Calu3 (cell line): Measurements from ENCODE around the gene MYL3. TPM values are rescaled to one million over a fixed set of nuclear protein-coding genes. Genes with fewer than 3 reads are reported as not detected.
"Not testable (repeated sequence)": the region's sequence is repeated elsewhere in the genome, so short reads cannot be mapped to it uniquely, and the experiment has no call there.

ENCODE experiments used
- BruUV-seq: library from RNA; stranded (reverse); fragments of 400-500 nt; replicated peaks from 2 replicates; lab custom pipeline; 2021; lab: Mats Ljungman, UMichigan
- CTCF ChIA-PET: fragments of 300-600 bp; sonication (Branson Sonifier 250); formaldehyde crosslinking; loops from one replicate; lab custom pipeline; 2022; ENCODE audit warnings: antibody characterized with exemption; lab: Charles Lee
- DNase-seq: peaks from one replicate; pipeline ENCODE4 v3.0.0; 2022
- H3K27ac Mint-ChIP-seq: one replicate; pipeline ENCODE4 v1.8.0; 2022; ENCODE audit warnings: mixed read lengths; ENCODE audit not compliant: unreplicated experiment
- H3K27me3 Mint-ChIP-seq: one replicate; pipeline ENCODE4 v1.8.0; 2022; ENCODE audit warnings: mixed read lengths; ENCODE audit not compliant: unreplicated experiment
- H3K36me3 Mint-ChIP-seq: one replicate; pipeline ENCODE4 v1.8.0; 2022; ENCODE audit warnings: mild to moderate bottlenecking, moderate library complexity, mixed read lengths; ENCODE audit not compliant: insufficient read depth, unreplicated experiment
- H3K4me1 Mint-ChIP-seq: one replicate; pipeline ENCODE4 v1.8.0; 2022; ENCODE audit warnings: mild to moderate bottlenecking, low read depth, mixed read lengths; ENCODE audit not compliant: unreplicated experiment
- H3K4me3 Mint-ChIP-seq: one replicate; pipeline ENCODE4 v1.8.0; 2022; ENCODE audit warnings: mild to moderate bottlenecking, low read depth, moderate library complexity, mixed read lengths; ENCODE audit not compliant: unreplicated experiment
- H3K9me3 Mint-ChIP-seq: one replicate; pipeline ENCODE4 v1.8.0; 2022; ENCODE audit warnings: low read depth, mixed read lengths; ENCODE audit not compliant: unreplicated experiment
- intact Hi-C: fragments of 100-400 bp; cut with micrococcal nuclease; formaldehyde crosslinking; loops from one replicate; pipeline ENCODE4 v1.10.0; 2022; ENCODE audit not compliant: unreplicated experiment
- total RNA-seq: library from RNA; stranded (reverse); gene quantifications from 2 replicates; pipeline ENCODE4 v1.2.3, GENCODE V29; 2022
- TF ChIP-seq, protein P1 (sequence below): fragments of 200-600 bp; IDR thresholded peaks from one replicate; pipeline ENCODE4 v1.8.0; 2022; ENCODE audit warnings: antibody characterized with exemption; ENCODE audit not compliant: unreplicated experiment

The MYL3 gene
- total RNA-seq, 1 experiment from 2014 or later: not detected

DNA sequence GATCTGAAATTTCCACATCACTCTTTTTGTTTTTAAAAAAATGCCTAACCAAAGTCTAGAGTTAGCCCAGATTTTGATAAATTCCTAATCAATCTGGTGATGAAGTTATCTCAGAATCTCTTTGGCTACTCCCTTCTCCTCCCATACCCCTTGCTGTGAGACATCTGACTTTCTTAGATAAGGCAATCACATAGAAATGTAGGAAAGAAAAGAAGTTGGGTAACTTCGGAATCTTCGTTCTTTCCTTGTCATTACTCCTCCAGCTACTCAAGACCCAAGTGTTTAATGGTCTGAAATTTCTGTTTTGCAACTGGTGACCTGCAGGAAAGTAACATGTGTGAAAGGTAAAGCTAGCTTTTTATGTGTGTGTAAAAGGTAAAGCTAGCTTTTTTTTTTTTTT lies 37.8 kb downstream of the MYL3 start:
- TF ChIP-seq, protein P1, sequence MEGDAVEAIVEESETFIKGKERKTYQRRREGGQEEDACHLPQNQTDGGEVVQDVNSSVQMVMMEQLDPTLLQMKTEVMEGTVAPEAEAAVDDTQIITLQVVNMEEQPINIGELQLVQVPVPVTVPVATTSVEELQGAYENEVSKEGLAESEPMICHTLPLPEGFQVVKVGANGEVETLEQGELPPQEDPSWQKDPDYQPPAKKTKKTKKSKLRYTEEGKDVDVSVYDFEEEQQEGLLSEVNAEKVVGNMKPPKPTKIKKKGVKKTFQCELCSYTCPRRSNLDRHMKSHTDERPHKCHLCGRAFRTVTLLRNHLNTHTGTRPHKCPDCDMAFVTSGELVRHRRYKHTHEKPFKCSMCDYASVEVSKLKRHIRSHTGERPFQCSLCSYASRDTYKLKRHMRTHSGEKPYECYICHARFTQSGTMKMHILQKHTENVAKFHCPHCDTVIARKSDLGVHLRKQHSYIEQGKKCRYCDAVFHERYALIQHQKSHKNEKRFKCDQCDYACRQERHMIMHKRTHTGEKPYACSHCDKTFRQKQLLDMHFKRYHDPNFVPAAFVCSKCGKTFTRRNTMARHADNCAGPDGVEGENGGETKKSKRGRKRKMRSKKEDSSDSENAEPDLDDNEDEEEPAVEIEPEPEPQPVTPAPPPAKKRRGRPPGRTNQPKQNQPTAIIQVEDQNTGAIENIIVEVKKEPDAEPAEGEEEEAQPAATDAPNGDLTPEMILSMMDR: no peak
- Mint-ChIP-seq H3K36me3 (no peaks in the 10 kb centered on the region), H3K27me3 (peaks cover 61% of the 10 kb centered on the region), H3K9me3 (peaks cover 9% of the 10 kb centered on the region), H3K4me3 (no peak overlapping the region), H3K4me1 (no peaks in the 10 kb centered on the region), H3K27ac (no peak overlapping the region)
- intact Hi-C loops: no loop called here
- DNase-seq: no peak
- CTCF ChIA-PET: no interaction called here
- BruUV-seq: no TSS peak

DNA sequence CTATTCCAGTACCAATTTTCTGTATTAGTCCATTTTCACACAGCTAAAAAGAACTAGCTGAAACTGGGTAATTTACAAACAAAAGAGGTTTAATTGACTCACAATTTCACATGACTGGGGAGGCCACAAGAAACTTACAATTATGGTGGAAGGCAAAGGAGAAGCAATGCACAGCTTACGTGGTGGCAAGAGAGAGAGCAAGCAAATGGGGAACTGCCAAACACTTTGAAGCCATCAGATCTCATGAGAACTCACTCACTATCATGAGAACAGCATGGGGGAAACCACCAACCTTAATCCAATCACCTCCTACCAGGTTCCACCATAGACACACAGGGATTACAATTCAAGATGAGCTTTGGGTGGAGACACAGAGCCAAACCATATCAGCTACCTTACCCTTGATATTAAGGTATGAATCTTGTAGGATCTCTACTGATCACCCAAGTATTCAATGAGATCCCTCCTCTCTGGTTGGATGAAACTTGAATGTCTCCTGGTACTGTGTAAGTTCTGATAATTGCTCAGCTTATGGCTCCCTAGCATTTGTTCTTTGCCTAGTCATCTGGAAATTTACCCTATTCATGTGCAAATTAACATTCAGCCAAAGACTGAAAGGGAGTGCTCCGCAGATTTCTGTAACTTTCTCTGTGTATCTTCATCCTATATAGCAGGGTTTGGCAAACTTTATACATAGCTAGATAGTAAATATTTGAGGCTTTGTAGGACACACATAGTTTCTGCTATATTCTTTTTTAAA lies 38.9 kb downstream of the MYL3 start:
- TF ChIP-seq, protein P1: no peak
- H3K27ac Mint-ChIP-seq: no peak overlapping the region
- DNase-seq: no peak
- H3K4me3 Mint-ChIP-seq: no peak overlapping the region
- no TSS peak for BruUV-seq
- no peaks in the 10 kb centered on the region for H3K36me3 Mint-ChIP-seq
- no peaks in the 10 kb centered on the region for H3K4me1 Mint-ChIP-seq
- intact Hi-C loops: no loop called here
- CTCF ChIA-PET: no interaction called here
- peaks cover 12% of the 10 kb centered on the region for H3K9me3 Mint-ChIP-seq
- H3K27me3 Mint-ChIP-seq: peaks cover 51% of the 10 kb centered on the region

DNA sequence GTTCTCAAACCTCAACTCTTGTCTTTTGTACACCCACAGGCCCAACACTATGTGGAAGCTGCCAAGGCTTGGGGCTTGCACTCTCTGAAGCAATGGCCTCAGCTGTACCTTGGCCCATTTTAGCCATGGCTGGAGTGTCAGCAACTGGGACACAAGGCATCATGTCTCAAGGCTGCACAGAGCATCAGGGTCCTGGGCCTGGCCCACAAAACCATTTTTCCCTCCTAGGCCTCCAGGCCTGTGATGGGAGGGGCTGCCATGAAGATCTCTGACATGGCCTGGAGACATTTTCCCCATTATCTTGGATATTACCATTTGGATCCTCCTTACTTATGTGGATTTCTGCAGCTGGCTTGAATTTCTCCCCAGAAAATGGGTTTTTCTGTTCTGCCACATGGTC lies 39.9 kb downstream of the MYL3 start:
- H3K4me1 Mint-ChIP-seq, H3K36me3 Mint-ChIP-seq, BruUV-seq, H3K27ac Mint-ChIP-seq, intact Hi-C loops, DNase-seq, CTCF ChIA-PET, H3K4me3 Mint-ChIP-seq: not testable (repeated sequence)
- H3K27me3 Mint-ChIP-seq: peaks cover 48% of the 10 kb centered on the region
- peaks cover 12% of the 10 kb centered on the region for H3K9me3 Mint-ChIP-seq

DNA sequence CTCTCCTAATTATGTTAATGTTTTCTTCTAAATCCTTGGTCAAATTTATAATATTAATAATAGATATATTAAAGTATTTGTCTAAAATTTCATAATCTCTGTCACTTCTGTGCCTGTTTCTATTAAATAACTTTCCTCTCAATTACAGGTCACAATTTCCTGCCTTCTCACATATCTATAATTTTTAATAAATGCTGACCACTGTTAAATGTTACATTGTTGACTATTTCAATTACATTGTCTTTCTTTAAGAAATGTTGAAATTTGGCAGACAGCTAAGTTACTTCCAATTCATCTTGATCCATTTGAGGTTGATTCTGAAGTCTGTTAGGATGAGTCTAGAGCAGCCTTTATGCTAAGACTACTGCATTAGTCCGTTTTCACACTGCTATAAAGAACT lies 41.7 kb downstream of the MYL3 start:
- Mint-ChIP-seq H3K36me3 (no peaks in the 10 kb centered on the region), H3K27ac (no peak overlapping the region), H3K9me3 (peaks cover 8% of the 10 kb centered on the region), H3K27me3 (peaks cover 36% of the 10 kb centered on the region), H3K4me1 (no peaks in the 10 kb centered on the region), H3K4me3 (no peak overlapping the region)
- CTCF ChIA-PET: no interaction called here
- TF ChIP-seq, protein P1: no peak
- intact Hi-C loops: no loop called here
- no peak for DNase-seq
- BruUV-seq: no TSS peak

DNA sequence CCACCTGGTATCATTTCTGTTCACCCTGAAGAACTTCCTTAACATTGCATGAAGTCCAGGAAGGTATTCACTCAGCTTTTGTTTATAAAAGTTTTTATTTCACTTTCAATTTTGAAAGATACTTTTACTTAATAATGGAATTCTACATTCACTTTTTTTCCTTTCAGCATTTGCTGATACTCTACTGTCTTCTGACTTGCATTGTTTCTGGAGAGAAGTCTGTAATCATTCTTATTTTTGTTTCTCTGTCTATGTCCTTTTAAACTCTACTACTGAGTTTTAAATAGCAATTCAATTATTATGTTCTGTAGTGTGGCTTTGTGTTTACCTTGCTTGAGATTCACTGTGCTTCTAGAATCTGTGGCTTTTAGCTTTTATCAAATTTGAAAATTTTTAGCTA lies 42.4 kb downstream of the MYL3 start:
- intact Hi-C loops: no loop called here
- no peak for DNase-seq
- H3K4me1 Mint-ChIP-seq: no peaks in the 10 kb centered on the region
- TF ChIP-seq, protein P1: no peak
- H3K27me3 Mint-ChIP-seq: peaks cover 29% of the 10 kb centered on the region
- BruUV-seq: no TSS peak
- H3K4me3 Mint-ChIP-seq: no peak overlapping the region
- no peaks in the 10 kb centered on the region for H3K36me3 Mint-ChIP-seq
- H3K27ac Mint-ChIP-seq: no peak overlapping the region
- H3K9me3 Mint-ChIP-seq: peaks cover 8% of the 10 kb centered on the region
- CTCF ChIA-PET: no interaction called here
